Progenitor cell of endocrine pancreas (in vitro differentiated cells): ENCODE results near the gene PMS1. TPM values are rescaled to one million over a fixed set of nuclear protein-coding genes. Genes with fewer than 3 reads are reported as not detected.

Experiments used
- DNase-seq: peaks from one replicate; pipeline ENCODE4 v3.0.0; 2021; ENCODE audit warnings: low spot score; ENCODE audit not compliant: unreplicated experiment
- H3K27ac Mint-ChIP-seq: 2 replicates; pipeline ENCODE4 v1.8.0; 2021; ENCODE audit warnings: mild to moderate bottlenecking, moderate library complexity, mixed read lengths
- H3K27me3 Mint-ChIP-seq: 2 replicates; pipeline ENCODE4 v1.8.0; 2021; ENCODE audit warnings: mixed read lengths
- H3K36me3 Mint-ChIP-seq: 2 replicates; pipeline ENCODE4 v1.8.0; 2022; ENCODE audit warnings: mixed read lengths; ENCODE audit not compliant: insufficient read depth
- H3K4me1 Mint-ChIP-seq: 2 replicates; pipeline ENCODE4 v1.8.0; 2021; ENCODE audit warnings: low read depth, mixed read lengths
- H3K4me3 Mint-ChIP-seq: 2 replicates; pipeline ENCODE4 v1.8.0; 2021; ENCODE audit warnings: low read depth, mild to moderate bottlenecking, moderate library complexity, mixed read lengths
- H3K9me3 Mint-ChIP-seq: 2 replicates; pipeline ENCODE4 v1.8.0; 2021; ENCODE audit warnings: low read depth, mixed read lengths
- CTCF ChIP-seq: fragments of 200-600 bp; sonication (generic); IDR thresholded peaks from one replicate; pipeline ENCODE4 v1.5.0; 2021; ENCODE audit warnings: antibody characterized with exemption, mild to moderate bottlenecking; ENCODE audit not compliant: unreplicated experiment
- total RNA-seq: library from RNA; stranded (reverse); gene quantifications from 2 replicates; pipeline ENCODE4 v1.2.1, GENCODE V29; 2021

Gene PMS1
- total RNA-seq, 1 donor from 2014 or later: 72.4 TPM

DNA sequence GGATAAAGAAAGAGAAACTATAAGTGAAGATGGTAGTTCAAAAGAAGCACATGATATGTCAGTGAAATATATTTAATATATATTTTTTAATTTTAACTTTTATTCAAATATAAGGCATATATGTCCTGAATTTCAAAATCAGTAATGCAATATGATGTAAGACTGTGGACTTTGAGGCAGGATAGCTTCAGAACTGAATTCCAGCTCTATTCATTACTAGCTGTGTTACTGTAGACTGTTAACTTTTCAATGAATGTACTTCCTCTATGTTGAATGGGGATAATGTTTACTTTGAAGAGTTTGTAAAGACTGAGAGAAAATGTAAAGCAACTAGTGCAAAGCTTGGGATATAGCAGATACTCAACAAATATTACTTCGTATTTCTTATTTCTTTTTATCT lies 112.6 kb downstream of the PMS1 start:
- H3K36me3 Mint-ChIP-seq: peaks cover under 1% of the 10 kb centered on the region
- H3K4me3 Mint-ChIP-seq: no peak overlapping the region
- H3K9me3 Mint-ChIP-seq: peaks cover 3% of the 10 kb centered on the region
- H3K27me3 Mint-ChIP-seq: no peaks in the 10 kb centered on the region
- TF ChIP-seq CTCF: no peak
- no peak overlapping the region for H3K27ac Mint-ChIP-seq
- DNase-seq: no peak
- peaks cover 5% of the 10 kb centered on the region for H3K4me1 Mint-ChIP-seq

DNA sequence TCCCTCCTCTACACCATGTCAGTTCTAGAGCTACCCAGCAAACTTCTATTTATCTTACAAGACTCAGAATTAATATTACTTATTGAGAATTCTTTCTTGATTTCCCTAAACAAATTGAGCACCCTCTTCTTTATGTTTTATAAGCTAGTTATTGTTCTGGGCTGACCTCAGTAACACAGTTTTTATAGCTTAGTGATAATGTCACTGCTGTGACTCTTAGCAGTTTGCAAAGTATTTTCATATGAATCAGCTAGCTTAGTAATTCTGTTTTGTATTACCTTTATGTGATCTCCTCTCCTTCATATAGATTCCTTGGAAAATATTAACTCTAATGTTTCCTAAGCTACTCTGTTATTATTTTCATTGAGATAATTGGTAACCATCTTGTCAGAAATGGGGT lies 114.9 kb downstream of the PMS1 start:
- TF ChIP-seq CTCF: no peak
- Mint-ChIP-seq H3K4me3 (no peak overlapping the region), H3K36me3 (no peaks in the 10 kb centered on the region), H3K27me3 (no peaks in the 10 kb centered on the region), H3K27ac (no peak overlapping the region), H3K9me3 (no peaks in the 10 kb centered on the region), H3K4me1 (peaks cover 3% of the 10 kb centered on the region)
- DNase-seq: no peak

DNA sequence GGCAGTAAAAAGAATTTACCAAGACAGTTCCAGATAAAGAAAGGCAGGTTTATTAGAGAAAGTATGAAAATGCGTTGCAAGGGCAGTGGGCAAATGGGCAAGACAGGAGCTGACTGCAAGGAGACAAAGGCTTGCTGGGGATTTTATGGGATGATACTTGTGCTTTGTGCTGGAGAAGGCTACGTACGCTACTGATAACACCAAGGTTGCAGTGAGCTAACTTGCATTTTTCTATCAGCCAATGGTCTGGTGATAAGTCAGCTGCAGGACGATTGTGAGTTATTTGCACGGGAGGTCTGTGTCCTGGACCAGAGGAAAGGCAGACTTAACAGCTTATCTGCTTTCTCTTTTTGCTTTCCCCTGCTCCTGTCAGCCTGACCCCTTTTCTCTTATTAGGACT lies 116.5 kb downstream of the PMS1 start:
- Mint-ChIP-seq H3K4me1 (peaks cover 3% of the 10 kb centered on the region), H3K27ac (no peak overlapping the region), H3K4me3 (no peak overlapping the region), H3K36me3 (no peaks in the 10 kb centered on the region), H3K27me3 (no peaks in the 10 kb centered on the region), H3K9me3 (no peaks in the 10 kb centered on the region)
- DNase-seq: no peak
- no peak for TF ChIP-seq CTCF

DNA sequence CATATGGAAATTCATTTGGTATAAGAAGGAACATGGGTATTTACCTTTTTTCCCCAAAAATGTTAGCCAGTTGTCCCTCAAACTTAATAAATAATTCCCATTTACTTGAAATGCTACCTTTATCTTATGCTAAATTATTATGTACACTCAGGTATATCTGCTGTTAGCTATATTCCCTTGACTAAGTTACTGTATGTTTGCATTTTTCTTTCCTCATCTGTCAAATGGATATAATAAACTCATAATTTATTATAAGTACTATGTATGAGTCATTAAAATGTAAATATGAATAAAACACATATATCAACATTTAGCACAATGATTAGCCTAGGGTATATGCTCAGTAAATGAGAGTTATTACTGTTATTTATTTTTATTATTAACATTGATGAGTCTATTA lies 117.4 kb downstream of the PMS1 start:
- no peak for DNase-seq
- no peaks in the 10 kb centered on the region for H3K36me3 Mint-ChIP-seq
- no peaks in the 10 kb centered on the region for H3K27me3 Mint-ChIP-seq
- no peak for TF ChIP-seq CTCF
- no peaks in the 10 kb centered on the region for H3K9me3 Mint-ChIP-seq
- H3K27ac Mint-ChIP-seq: no peak overlapping the region
- H3K4me1 Mint-ChIP-seq: peaks cover 3% of the 10 kb centered on the region
- no peak overlapping the region for H3K4me3 Mint-ChIP-seq

- Mint-ChIP-seq H3K9me3 (peaks cover 4% of the 10 kb centered on the region), H3K27ac (no peak overlapping the region)
Observed at GRCh38 chr2:189913821-189914220, 129.6 kb downstream of the PMS1 start.

More at GRCh38 chr2:189913821-189914220, 129.6 kb downstream of the PMS1 start:
- Mint-ChIP-seq H3K36me3 (no peaks in the 10 kb centered on the region), H3K4me1 (no peaks in the 10 kb centered on the region), H3K27me3 (no peaks in the 10 kb centered on the region), H3K4me3 (no peak overlapping the region)
- DNase-seq: no peak
- TF ChIP-seq CTCF: no peak
